SH-SY5Y (cell line): ENCODE measurements around the gene WFDC1.

ENCODE experiments used
- GATA2 ChIP-seq: IDR thresholded peaks from 2 replicates; pipeline ENCODE4 v1.6.1; 2011; ENCODE audit warnings: mild to moderate bottlenecking, low read depth, low read length
- GATA3 ChIP-seq: IDR thresholded peaks from 2 replicates; pipeline ENCODE4 v1.6.1; 2011; ENCODE audit warnings: low read depth, mild to moderate bottlenecking, low read length, moderate library complexity

WFDC1 gene

DNA sequence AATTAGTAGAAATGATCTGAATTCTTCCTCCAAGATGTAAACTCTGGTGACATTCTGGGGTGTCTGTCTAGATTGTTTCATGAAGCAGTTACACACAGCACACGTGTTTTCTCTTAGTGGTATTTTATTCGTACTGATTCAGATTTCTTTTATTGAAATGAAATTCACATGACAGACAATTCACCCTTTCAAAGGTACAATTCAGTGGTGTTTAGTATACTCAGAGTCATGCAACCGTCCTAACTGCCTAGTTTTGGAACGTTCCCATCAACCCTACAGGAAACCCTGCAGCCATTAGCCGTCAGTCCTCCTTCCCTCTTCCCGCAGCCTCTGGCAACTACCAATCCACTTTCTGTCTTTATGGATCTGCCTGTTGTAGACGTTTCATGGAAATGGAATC is 8.8 kb downstream of the WFDC1 start:
- TF ChIP-seq GATA2: no peak

DNA sequence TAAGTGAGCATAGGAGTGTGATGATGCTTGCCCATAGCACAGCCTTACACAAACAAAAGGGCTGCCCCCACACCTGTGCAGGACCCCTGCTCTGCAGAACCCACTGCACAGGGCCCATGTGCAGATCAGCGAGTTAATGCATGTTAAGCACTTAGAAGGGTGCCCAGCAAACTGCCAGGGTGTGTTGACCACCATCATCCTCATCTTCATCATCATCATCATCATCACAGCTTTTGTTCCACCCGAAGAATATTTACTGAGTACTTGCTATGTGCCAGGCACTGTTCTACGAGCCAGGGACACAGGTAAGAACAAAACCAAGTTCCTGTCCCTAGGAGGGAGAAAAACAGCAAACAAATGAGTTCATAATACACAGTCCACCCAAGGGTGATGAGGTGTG is 11.9 kb downstream of the WFDC1 start:
- TF ChIP-seq GATA2: no peak
- TF ChIP-seq GATA3: no peak

DNA sequence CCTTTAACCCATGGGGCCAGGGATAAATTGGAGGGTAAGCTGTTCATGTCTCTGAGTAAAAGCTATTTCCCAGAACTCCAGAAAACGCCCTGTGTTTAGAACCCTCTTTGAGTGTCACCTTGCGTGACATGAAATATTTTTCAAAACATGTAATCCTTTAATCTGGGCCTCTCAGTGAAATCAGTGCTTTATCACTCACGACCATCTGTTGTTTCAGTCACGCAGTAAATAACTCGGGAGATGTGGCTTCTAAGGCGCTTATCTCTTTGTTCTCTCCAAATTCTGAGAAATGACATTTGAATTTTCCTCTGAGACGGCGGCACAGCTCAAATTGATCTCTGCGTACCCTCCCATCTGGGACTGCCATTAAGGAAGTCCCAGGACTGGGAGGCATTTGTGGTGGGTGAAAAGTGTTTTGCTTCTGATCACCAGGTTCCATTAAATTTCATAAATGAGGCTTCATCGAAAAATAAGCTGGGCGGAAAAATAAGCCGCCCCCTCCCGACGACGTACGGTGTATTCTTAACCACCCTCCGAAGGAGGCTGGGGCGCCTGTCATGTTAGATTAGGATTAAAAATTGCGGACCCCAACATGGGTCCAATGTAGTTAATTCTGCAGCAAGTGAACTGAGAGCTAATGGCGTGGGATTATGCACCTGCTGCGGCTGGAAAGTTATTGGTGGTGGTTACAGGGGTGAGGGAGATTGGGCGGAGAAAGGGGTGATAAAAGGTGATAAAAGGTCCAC is 12.7 kb downstream of the WFDC1 start:
- TF ChIP-seq GATA2 (no peak), GATA3 (no peak)

DNA sequence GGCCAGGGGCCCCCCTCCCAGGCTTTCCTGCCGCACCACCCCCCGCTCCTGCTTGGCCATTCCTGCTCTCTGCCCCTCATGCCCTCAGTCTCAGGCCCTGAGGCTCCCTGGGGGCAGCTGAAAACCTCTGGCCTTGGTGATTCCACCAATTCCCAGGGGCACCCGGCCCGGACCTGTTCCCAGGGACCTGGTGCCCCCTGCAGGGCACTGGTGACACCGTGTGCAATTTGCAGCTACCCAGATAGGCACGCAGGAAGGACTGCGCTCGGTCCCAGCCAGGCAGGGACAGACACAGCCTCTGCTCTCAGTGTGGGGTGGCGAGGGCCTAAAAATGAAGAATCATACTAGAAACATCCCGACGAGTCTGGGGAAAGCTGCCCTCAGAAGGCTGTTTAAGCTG is 13.4 kb downstream of the WFDC1 start:
- TF ChIP-seq GATA2 (no peak), GATA3 (no peak)

DNA sequence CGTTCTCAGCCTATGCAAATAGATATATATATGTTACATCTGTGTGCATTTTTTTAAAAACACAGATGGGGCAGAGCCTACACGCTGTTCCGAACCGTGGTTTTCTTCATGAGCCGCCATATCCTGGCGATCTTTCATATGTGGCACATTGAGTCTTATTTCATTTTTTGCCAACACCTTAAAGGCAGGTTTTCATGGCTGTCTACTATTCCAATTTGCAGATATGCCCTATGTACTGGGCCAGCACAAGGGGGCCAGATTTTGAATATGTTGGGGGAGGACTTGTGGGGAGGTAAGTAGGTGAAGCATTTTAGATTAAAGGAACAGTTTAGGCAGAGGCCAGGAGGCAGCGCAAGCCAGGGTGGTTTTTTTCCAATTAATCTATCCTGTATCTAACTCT is 16.0 kb downstream of the WFDC1 start:
- TF ChIP-seq GATA3 (no peak), GATA2 (no peak)

DNA sequence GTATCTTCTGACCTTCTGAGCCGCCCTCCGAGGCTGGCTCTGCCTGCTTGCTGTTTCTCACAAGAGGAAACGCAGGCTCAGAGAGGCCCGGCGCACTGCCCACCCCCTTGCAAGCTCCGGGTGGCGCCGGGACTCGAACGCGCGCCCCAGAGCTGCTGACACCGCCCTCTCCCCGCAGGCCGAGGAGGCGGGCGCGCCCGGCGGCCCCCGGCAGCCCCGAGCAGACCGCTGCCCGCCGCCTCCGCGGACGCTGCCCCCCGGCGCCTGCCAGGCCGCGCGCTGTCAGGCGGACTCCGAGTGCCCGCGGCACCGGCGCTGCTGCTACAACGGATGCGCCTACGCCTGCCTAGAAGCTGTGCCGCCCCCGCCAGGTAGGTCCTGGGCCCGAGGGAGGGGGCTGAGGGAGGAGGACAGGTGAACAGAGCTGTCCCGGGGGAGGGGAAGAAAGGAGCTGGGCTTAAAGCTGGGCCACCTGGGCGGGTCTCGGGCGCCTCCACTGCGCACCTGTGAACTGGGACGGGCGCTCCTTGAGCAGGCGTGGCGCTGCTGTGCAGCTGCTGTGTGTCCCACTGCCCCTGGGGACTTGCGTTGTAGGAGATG is 18.2 kb downstream of the WFDC1 start:
- TF ChIP-seq GATA3 (no peak), GATA2 (no peak)

DNA sequence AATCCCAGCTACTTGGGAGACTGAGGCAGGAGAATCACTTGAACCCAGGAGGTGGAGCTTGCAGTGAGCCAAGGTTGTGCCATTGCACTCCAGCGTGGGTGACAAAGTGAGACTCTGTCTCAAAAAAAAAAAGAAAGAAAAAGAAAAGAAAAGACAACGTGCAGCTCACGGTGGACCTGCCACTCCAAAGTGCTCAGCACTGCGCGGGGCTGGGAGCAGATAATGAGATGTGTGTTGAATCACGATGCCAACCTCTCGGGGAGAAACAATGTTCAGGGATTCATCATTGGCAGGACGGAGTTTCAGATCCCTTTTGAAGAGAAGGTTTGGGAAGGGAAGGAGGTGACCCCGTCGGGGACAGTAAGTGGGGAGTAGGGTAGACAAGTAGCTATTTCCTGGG is 19.2 kb downstream of the WFDC1 start:
- TF ChIP-seq GATA3: no peak
- TF ChIP-seq GATA2: no peak

DNA sequence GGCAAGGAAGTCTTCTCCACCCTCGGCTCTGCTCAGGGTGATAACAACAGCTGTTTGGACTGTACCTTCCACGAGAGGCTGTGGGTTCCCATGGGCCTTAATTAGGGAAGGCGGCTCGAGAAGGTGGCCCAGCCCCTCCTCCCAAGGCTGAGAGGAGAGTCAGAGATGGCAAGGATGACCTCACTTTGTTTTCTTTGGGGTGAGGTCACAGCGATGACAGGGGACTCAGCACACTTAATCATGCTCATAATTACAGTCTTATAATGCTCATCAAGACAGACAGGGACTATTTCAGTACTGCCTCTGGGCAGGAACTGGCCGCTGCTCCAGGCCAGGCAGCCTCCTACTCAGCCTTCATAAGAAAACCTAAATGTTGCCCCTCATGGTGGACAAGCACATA is 19.7 kb downstream of the WFDC1 start:
- TF ChIP-seq GATA2 (no peak), GATA3 (no peak)

DNA sequence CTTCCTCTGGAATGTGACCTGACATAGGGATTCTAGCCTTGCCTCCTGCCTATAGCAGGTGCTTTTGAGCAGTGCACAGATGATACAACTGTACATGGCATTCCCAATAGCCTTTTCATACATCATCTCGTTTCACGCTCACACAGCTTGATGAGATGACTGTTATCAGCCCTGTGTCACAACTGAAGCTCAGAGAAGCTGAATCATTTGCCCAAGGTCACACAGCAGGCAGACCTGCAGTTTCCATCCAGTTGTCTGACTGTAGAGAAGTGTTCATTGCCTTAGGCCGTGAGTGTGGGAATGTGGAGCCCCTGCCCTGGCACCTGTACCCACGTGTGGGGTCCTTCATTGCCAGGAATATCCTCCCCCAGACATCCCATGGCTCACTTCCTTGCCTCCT is 20.1 kb downstream of the WFDC1 start:
- TF ChIP-seq GATA3 (no peak), GATA2 (no peak)

DNA sequence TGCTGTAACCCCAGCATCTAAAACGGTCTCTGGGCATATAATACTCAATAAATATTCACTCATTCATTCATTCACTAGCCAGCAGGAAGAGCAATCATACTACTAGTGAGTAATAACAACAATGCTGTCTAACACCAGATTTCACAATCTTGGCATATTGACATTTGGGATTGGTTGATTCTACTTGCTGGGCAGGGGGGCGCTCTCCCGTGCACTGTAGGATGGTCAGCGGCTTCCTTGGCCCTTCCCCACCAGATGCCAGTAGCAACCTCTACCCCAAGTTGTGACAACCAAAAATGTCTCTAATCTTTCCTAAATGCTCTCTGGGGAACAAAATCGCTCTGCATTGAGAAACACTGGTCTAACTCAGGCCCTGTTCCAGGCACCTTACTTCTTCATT is 20.7 kb downstream of the WFDC1 start:
- TF ChIP-seq GATA2 (no peak), GATA3 (no peak)

DNA sequence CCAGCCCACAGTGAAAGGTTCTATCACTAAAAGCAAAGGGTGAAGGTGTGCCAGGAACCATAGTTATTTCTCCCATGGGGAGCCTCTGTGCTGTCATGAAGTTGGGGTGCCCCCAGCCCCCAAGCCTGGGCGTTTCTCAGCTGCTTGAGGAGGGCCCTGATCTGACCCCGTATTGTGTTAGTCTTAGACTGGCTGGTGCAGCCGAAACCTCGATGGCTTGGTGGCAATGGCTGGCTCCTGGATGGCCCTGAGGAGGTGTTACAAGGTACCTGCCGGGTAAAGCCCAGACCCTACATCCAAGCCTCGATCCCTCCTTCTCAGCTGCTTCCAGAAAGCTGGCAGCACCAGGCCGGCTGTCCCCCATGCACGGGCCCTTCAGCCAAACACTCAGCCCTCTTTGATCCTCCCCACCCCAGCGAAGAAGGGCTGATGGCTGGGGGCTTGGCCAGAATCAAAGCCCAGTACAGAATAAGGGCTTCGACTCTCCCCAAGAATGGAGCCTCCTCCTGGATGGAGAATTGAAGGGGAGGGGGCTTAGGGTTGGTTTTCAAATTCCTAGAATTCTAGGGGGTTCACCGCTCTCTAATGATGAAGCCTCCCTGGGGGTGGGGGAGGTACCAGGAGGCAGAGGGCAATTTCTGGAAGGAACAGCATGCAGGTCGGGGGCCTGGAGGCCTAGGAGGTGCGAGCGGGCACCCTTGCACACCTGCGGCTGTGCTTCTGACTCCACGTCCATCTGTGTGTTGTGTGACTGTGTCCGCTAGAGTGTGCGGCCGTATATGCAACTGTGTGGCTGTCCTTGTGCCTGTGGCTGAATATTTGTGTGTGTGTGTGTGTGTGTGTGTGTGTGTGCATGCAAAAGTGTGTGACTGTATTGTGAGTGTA is 23.7 kb downstream of the WFDC1 start:
- TF ChIP-seq GATA2 (no peak), GATA3 (no peak)

DNA sequence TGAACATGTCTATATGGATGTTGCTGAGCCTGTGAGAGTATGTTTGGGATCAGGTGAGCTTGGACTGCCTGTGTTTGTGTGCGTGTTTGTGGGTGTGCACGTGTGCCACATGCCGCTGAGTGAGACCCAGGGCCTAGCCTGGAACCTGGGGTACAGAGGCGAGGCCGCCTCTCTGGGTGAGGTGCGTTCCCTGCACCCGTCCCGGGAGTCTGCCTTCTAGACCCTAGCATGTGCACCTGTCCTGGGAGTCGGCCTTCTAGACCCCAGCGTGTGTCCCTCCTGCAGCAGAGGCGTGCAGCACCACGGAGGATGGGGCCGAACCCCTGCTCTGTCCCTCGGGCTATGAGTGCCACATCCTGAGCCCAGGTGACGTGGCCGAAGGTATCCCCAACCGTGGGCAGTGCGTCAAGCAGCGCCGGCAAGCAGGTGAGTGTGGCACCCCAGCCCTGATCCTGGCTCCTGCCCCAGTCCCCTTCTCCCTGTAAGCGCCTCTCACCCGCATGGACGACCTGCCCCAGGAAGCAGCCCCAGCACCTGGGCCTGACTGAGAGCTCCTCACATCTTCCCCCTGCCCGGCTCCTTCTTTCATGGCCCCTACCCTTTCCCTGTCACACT is 24.6 kb downstream of the WFDC1 start:
- TF ChIP-seq GATA3 (no peak), GATA2 (no peak)

DNA sequence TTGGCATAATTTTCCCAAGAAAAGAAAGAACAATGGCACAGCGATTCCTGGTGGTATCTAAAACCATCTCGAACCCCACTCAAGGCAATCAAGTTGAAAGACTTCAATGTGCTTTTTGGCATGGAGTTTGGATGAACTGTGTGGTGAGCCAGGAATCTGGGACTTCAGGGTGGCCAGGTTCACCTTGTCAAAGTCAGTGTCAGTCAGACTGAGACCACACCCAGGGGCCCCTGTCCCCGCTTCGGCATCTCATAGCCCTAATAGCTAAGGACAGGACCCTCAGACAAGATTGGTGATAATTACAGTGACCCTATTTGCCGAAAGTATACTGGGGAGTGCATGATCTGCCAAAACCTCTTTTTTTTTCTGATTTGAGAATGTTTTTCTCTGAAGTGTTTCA is 25.8 kb downstream of the WFDC1 start:
- no peak for TF ChIP-seq GATA2
- no peak for TF ChIP-seq GATA3

DNA sequence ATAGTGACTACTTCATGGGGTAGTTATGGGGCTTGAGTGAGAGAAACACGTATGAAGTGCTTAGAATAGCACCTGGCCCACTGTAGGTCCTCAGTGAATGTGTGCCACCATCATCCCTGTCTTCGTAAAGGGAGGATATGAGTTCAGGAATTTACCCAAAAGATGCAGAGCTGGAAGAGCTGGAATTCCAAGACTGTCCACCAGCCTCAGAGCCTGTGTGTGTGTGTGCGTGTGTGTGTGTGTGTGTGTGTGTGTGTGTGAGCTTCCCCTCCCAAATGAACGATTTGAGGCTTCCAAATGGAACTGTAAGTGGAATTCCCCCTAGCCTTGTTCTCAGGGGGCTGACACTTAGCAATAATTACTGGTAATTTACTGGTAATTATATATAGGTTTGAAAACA is 27.3 kb downstream of the WFDC1 start:
- TF ChIP-seq GATA3: no peak
- no peak for TF ChIP-seq GATA2
